DLD1 (cell line): ENCODE measurements around the gene FLRT2.

Experiments used
- in situ Hi-C: cut with HindIII; loops from 2 replicates; pipeline ENCODE4 v1.10.0; 2017; ENCODE audit warnings: low sequenced_read_pairs

FLRT2 gene

GRCh38 chr14:85529803-85530574 is at the start of gene FLRT2:
Gene FLRT2 (plus strand): TSS chr14:85530144. CDS start chr14:85621515, 91,371 bp downstream.
- in situ Hi-C loops, result no loop called here

DNA sequence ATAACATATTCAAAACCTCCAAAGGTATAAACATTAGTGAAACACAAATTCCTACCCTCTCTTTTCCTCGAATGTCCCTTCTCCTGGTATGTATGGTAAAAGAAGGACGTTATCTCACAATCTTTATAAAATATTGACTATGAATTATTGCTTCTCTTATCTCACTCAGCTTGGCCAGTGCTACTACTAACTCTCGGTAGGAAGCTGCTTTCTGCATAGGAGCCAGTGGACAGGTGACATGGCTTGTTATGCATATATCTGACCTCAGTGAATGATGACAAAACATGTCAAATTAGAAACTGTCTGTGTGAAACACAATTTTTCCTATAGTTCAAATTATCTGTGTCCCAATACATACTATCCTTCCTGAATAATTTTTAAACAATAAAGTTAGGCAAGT is 48.5 kb upstream of the FLRT2 start:
- in situ Hi-C loops, result no loop called here

DNA sequence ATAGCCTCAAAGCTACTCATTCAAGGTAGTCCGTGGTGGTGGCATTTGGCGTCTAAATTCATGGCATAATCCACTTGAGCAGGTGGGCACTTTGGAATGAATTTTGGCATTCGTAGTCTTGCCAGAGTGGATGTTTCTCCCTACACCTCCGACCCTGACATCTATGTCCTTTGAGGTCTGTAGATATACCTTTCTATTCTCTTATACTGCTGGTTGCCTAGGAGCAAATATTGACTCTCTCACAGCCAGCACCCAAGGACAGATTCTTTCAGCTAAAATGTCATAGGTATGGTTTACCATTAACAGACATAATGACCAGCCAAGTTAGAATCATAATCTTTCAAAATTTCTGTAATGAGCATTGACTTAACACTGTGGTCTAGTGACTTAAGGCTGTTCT is 47.4 kb upstream of the FLRT2 start:
- in situ Hi-C loops, result no loop called here

- in situ Hi-C loops, result no loop called here
Observed at GRCh38 chr14:85483037-85483436, 46.9 kb upstream of the FLRT2 start.

DNA sequence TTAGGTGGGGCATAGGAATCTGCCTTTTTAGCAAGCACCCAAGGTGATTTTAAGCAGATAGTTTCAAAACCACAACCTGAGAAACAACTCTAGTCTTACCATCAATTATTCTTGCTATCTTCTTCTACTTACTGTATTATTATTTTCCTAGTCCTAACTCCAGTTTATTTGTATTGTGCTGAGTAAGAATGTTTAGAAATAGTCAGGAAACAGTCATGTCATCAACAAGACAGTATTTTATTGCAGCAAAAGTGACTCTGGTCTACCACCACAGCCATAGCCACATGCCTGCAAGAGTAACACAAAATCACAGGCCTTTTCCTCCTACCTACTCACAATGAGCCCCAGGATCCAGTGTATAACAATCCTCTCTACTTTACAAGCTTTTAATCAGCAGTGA is 46.3 kb upstream of the FLRT2 start:
- in situ Hi-C loops, result no loop called here

GRCh38 chr14:85487215-85487614 is 42.7 kb upstream of the FLRT2 start:
- in situ Hi-C loops, result no loop called here

GRCh38 chr14:85501751-85502150 is 28.2 kb upstream of the FLRT2 start:
- in situ Hi-C loops, result no loop called here

- in situ Hi-C loops, result no loop called here
Observed at GRCh38 chr14:85508863-85509262, 21.1 kb upstream of the FLRT2 start.

DNA sequence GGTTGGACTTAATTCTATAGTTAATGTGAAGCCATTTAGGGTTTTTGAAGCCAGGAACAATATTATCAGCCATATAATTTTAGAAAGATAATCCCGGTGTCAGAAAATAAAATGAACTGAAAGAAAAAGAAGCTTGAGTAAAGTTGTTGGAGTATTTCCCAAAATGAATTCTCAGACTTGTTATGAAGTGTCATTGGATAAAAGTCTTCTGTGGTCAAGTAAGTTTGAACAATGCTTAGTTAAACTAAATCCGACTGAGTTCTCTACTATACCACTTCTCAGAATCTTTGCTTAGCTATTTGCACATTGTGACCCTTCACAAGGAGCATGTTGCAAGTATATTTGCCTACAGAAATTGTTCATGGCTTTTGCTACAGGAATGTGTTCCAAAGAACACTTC is 17.5 kb upstream of the FLRT2 start:
- in situ Hi-C loops, result no loop called here

DNA sequence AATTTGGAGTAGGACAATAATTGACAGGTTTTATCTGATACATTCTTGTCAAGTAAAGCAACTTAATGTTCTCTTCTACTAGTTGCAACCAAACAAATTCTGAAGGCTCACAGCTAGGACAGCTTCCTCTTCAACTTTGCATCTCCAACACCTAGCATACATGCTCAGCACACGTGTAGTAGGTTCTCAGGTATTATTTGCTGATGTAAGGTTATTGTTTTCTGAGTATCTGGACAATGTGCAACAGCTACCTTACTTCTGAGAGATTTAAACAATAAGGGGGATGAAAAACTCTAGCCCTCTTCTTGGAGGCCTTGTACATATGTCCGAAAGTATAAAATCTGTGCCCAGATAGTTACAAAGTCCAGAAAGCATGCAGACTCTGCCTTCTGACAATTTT is 15.5 kb upstream of the FLRT2 start:
- in situ Hi-C loops, result no loop called here

DNA sequence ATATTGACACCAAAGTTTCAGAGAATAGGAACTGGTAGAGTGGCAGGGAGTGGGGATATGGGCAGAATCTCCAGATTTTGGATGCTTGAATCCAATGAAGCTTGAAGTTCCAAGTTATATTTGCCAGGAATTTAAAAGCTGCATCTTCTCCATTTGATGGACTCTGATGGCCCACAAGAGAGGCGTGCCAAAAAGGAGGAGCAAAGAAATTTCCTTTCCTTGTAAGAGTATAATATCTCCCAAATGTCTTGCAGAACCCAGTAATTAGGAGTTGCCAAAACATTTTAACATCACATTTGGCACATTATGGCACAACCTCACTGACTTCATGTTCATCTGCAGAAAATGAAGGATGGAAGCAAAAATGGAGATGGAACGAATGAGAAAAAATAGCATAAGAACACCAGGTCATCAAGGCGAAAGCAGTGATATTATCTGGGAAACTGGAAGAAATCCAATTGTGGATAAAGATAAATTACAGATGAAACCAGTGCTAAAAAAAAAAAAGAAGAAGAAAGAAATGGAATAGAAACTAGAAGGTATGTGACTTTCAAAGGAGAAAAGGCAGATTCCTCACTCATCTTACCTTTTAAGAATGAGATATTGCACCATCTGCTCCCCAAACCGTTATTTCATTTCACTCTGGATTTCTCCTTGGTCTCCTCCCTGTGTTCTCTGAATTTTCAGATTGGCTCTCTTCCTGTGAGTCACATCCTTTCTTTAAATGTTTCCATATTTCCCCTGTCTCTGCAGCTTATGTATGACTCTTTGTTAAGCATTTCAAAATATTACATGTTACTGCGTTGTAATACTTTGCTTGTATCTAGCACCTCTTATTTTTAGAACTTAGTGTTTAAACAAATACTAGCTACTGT is 13.5 kb upstream of the FLRT2 start:
- in situ Hi-C loops, result no loop called here

DNA sequence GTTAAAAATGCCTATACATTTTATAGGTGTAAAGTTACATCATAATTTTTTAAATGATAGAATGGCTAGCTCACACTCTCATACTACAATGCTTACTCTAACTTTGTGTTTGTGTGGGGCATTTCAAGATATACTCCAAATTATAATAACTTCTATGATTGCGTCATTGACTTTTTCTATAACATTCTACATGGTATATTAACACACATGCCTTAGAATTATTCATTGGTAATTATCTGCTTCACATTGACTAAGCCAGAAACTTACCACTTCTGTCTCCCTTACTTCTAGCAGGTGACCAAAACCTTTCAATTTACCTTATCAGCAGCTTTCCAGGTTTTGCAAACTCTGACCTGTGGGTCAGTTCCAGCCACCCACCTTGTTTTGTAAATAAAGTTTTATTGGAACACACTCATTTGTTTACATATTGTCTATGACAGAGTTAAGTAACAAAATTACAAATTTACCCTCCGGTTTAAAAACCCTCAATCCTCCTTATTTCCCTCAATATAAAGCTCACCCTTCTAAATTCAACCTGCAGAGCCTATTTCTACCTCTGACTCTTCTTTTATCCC is 12.7 kb upstream of the FLRT2 start:
- in situ Hi-C loops, result no loop called here

GRCh38 chr14:85519661-85520305 is 10.2 kb upstream of the FLRT2 start:
- in situ Hi-C loops, result no loop called here

- in situ Hi-C loops, result no loop called here
Observed at GRCh38 chr14:85520581-85520980, 9.4 kb upstream of the FLRT2 start.

GRCh38 chr14:85523624-85524023 is 6.3 kb upstream of the FLRT2 start:
- in situ Hi-C loops, result no loop called here

- in situ Hi-C loops, result no loop called here
Observed at GRCh38 chr14:85527006-85527405, 2.9 kb upstream of the FLRT2 start.

DNA sequence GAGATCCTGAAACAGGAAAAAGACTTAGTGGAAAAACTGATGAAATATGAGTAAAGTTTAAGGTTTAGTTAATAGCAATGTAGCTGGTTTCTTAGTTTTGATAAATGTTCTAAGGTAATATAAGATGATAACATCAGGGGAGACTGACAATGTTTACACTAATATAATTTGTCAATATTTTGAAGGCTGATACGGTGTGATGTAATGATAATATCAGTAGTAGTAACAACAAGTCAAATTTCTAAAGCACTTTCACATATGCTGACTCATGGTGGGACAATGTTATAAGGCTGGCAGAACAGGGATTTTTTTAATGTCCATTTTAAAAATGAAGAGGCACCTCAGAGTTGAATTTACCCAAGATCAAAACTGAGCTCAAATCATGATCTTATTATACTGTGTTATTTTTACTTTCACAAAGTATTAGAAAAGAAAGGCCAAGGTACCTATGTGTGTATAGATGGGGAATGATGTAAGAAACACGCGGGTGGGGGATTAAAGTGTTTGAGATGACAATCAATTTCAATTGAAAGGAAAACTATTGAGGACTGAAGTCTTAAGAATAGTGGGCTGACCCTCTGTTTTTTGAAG is 2.4 kb upstream of the FLRT2 start:
- in situ Hi-C loops, result no loop called here

GRCh38 chr14:85528080-85528896 is 1.7 kb upstream of the FLRT2 start:
- in situ Hi-C loops, result no loop called here

DNA sequence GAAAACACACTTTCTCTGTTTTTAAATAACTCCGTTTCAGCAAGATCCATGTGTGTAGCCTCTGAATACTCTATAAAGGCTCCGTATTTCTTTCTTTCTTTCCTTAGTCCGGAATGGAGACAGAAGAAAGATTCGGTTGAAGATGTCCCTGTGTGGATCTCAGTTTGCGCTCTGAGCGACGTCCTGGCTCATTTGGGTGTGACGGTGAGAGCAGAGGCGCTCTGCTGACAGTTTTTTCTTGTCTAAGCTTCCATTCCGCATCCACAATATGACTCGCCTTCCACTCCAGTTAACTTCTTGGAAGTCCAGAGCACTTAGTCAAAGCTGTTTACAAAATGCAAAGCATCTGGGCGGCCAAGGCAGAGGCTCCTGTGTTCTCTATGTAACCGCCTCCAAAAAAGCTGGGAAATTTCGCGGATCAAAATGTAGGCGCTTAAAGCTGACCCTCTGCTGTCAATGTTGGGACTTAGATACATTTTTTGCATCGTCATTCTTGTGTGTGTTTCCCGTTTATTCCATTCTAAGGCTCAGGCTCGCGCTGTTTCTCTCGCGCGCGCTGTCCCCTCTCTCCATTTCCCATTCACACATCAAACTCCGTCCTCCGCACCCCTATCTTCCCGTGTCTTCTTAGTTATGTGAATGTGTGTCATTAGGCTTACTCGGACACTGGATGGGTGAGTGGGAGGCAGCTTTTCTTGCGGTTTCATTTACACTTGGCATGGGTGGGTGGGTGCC is 880 bp upstream of the FLRT2 start:
- in situ Hi-C loops, result no loop called here
